PFSK-1 (cell line): ENCODE data around the gene ATG16L2.

Source experiments
- FOXP2 ChIP-seq: optimal IDR thresholded peaks from 2 replicates; pipeline ENCODE3; 2011; ENCODE audit warnings: borderline replicate concordance, control low read depth, inconsistent platforms; ENCODE audit not compliant: insufficient read depth; ENCODE audit errors: extremely low read length, extremely low read depth
- POLR2AphosphoS5 ChIP-seq: IDR thresholded peaks from 2 replicates; pipeline ENCODE4 v1.6.1; 2012; ENCODE audit warnings: low read depth, mild to moderate bottlenecking, control low read depth, low read length, moderate library complexity
- REST ChIP-seq, 2 experiments: IDR thresholded peaks; 2 replicates each; pipeline versions ENCODE4 v1.6.1 to v1.8.0; 2011 to 2012; ENCODE audit warnings: low read depth in 2 of 2, low read length in 2 of 2, control low read depth in 1 of 2, inconsistent platforms in 1 of 2, mild to moderate bottlenecking in 1 of 2, moderate library complexity in 1 of 2; ENCODE audit not compliant: insufficient read depth in 1 of 2
- SIN3A ChIP-seq: IDR thresholded peaks from 2 replicates; pipeline ENCODE4 v1.6.1; 2012; ENCODE audit warnings: mild to moderate bottlenecking, low read length, moderate library complexity, borderline replicate concordance; ENCODE audit not compliant: insufficient read depth
- TAF1 ChIP-seq: IDR thresholded peaks from 2 replicates; pipeline ENCODE4 v1.6.1; 2012; ENCODE audit warnings: low read length, control low read depth, borderline replicate concordance; ENCODE audit not compliant: insufficient read depth

The ATG16L2 gene

DNA sequence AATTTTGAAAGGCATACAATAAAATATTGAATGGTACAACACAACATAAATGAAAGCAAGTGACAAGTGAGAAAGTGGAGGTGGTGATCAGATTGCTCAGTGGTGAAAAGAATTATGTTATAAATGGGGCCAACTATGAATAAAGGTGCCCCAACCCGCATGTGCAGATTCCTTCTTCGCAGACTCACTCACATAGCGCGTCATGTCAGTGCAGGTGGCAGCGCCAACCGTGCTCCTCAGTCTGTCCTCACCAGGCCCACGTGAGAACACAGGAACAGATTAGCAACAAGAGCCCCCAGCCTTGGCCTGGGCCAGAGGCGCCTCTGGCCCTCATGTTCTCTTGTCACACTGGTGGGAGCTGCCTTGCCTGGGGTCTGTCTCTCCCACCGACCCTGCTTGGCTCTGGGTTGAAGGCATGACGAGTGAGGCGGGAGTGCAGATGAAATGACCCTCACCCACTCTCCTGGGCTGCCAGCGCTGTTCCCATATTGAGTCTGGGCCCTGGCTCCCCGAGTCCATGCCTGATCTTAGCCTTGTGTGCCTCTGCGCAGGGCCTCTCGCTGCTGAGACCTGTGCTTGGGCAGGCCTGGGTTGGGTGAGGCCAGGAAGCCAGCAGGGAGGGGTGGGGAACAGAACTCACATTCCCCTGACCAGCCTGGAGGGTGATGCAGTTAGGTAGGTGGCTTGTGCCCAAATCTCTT lies 6.4 kb downstream of the ATG16L2 start:
- TF ChIP-seq POLR2AphosphoS5 (no peak), FOXP2 (no peak), TAF1 (no peak), SIN3A (no peak)

GRCh38 chr11:72821221-72821919 lies 7.2 kb downstream of the ATG16L2 start:
- no peak for TF ChIP-seq FOXP2
- no peak for TF ChIP-seq TAF1
- no peak for TF ChIP-seq POLR2AphosphoS5
- no peak for TF ChIP-seq SIN3A
- TF ChIP-seq REST (IDR thresholded peaks at IDR 0.05; ENCODE audit: insufficient read depth in 1 of 2, low read depth in 2 of 2, low read length in 2 of 2), result no peak

DNA sequence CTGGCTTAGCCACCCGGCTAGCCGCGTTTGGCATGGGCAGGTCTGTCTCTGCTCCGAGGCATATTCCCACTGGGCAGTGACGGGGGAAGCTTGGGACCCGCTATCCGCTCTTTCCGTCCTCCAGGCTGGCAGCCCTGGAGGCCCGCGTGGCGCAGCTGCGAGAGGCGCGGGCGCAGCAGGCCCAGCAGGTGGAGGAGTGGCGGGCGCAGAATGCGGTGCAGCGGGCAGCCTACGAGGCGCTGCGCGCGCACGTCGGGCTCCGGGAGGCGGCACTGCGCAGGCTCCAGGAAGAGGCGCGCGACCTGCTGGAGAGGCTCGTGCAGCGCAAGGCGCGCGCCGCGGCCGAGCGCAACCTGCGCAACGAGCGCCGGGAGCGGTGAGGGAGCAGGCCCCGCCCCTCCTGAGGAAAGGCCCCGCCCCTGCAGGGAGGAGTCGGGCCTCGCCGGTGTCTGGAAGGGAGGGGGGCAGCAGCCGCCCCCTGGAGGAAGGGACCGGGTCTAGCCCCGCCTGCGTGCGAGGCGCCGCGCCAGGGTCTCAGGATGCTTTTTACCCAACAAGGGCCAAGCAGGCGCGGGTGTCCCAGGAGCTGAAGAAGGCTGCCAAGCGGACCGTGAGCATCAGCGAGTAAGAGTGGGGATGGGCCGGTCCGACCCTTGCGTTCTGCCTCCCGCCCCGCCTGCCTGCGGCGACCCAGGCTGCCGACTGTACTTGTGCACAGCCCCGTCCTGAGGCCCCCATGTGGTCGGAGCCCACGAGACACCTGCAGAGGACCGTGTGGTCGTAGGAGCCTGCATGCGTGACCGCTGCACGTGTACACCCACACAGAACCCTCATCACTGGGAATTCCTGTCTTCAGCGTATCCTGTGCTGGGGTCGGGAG lies 7.9 kb downstream of the ATG16L2 start:
- peak; percentile 87 for TF ChIP-seq FOXP2
- no peak for TF ChIP-seq REST (IDR thresholded peaks at IDR 0.05; ENCODE audit: insufficient read depth in 1 of 2, low read depth in 2 of 2, low read length in 2 of 2)
- peak; percentile 78 for TF ChIP-seq POLR2AphosphoS5

DNA sequence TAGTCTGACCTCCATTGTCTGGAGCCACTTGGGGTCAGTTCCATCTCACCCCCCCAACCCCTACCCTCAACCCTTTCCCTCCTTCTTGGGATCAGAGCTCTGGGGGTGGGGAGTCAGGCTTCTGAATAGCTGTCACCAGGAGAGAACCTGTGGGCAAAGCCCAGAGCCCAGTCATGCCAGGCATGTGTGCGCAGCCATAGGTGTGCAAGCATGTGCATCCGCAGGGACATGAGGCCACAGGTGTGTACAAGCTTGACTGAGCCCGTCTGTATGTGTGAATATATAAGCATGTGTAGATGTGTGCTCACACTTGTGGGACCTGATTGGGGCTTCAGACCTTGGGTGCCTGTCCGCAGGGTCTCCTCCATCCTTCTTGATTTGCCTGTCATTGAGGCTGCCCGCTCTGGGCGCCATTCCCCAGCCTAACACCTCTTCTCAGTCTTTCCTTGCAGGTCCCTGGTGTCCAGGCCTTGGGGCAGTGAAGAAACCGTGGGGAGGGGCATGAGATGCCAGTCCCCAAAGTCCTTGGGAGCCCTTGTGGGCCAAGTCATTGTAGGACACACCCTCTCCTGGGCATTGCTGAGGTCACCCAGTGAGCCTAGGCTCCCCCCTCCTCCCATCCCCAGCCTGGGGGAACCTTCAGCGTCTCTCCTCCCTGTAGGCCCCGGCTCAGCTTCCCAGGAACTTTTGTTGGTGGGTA lies 9.0 kb downstream of the ATG16L2 start:
- TF ChIP-seq FOXP2 (no peak), POLR2AphosphoS5 (no peak), REST (IDR thresholded peaks at IDR 0.05; ENCODE audit: insufficient read depth in 1 of 2, low read depth in 2 of 2, low read length in 2 of 2) (no peak), SIN3A (no peak), TAF1 (no peak)

DNA sequence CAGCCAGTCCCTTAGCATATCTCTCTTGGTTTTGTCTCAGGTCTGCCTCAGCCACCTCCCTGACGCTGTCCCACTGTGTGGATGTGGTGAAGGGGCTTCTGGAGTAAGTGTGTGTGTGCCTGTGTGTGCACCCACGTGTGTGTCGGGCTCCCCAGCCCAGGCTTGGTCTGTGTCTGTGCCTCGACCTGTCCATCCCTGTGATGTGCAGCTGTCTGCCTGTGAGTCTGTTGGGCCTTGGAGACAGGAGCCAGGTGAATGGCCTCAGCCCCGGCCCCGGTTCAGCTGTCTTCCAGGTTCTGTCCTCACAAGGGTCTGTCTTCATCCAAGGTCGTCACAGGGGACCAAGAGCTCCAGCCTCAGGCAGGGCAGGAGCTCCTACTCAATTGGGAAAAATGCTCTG lies 9.8 kb downstream of the ATG16L2 start:
- no peak for TF ChIP-seq REST (IDR thresholded peaks at IDR 0.05; ENCODE audit: insufficient read depth in 1 of 2, low read depth in 2 of 2, low read length in 2 of 2)
- TF ChIP-seq POLR2AphosphoS5, result no peak
- no peak for TF ChIP-seq TAF1
- no peak for TF ChIP-seq FOXP2
- no peak for TF ChIP-seq SIN3A
